ACC112 (cell line): ENCODE measurements around the gene CDH22.
A peak's percentile ranks its signal among the peaks of the same experiment; 100 is the strongest.

Experiments used
- H2AFZ ChIP-seq: fragments of 200-600 bp; sonication (generic); one replicate; pipeline ENCODE4 v1.6.0; 2017; ENCODE audit warnings: antibody characterized with exemption, low read length; ENCODE audit not compliant: unreplicated experiment
- H3K27ac ChIP-seq: fragments of 200-600 bp; sonication (generic); 2 replicates; pipeline ENCODE4 v1.5.1; 2014; ENCODE audit warnings: low read depth, mild to moderate bottlenecking, antibody characterized with exemption, low read length, moderate library complexity
- H3K27me3 ChIP-seq: fragments of 200-600 bp; sonication (generic); 2 replicates; pipeline ENCODE4 v1.6.1; 2014; ENCODE audit warnings: mild to moderate bottlenecking, antibody characterized with exemption, low read length, moderate library complexity, mixed read lengths; ENCODE audit not compliant: insufficient read depth
- H3K36me3 ChIP-seq: fragments of 200-600 bp; sonication (generic); 2 replicates; pipeline ENCODE4 v1.6.1; 2016; ENCODE audit warnings: mild to moderate bottlenecking, antibody characterized with exemption, low read length, moderate library complexity, mixed read lengths; ENCODE audit not compliant: insufficient read depth
- H3K4me1 ChIP-seq: fragments of 200-600 bp; sonication (generic); one replicate; pipeline ENCODE4 v1.6.1; 2016; ENCODE audit warnings: low read length, mixed read lengths; ENCODE audit not compliant: insufficient read depth, unreplicated experiment, control insufficient read depth
- H3K4me3 ChIP-seq: fragments of 200-600 bp; sonication (generic); 2 replicates; pipeline ENCODE4 v1.5.1; 2014; ENCODE audit warnings: mild to moderate bottlenecking, low read depth, low read length
- H3K79me2 ChIP-seq: fragments of 200-600 bp; sonication (generic); one replicate; pipeline ENCODE4 v1.6.0; 2016; ENCODE audit warnings: low read length; ENCODE audit not compliant: control insufficient read depth, unreplicated experiment, insufficient read depth

CDH22 gene

GRCh38 chr20:46351357-46352058, 43.2 kb upstream of the CDH22 start:
- Histone ChIP-seq H3K36me3 (no peaks in the 10 kb centered on the region), H2AFZ (no peak overlapping the region), H3K27ac (peak overlapping the region; percentile 93), H3K27me3 (no peaks in the 10 kb centered on the region), H3K4me3 (no peak overlapping the region), H3K4me1 (peaks cover 18% of the 10 kb centered on the region), H3K79me2 (no peaks in the 10 kb centered on the region)

GRCh38 chr20:46350986-46351267, 42.6 kb upstream of the CDH22 start:
- Histone ChIP-seq H3K79me2 (no peaks in the 10 kb centered on the region), H3K27me3 (no peaks in the 10 kb centered on the region), H3K36me3 (no peaks in the 10 kb centered on the region), H3K4me1 (peaks cover 18% of the 10 kb centered on the region), H3K27ac (peak overlapping the region; percentile 93), H3K4me3 (no peak overlapping the region), H2AFZ (no peak overlapping the region)

- Histone ChIP-seq H3K27ac (peak overlapping the region; percentile 93), H3K36me3 (no peaks in the 10 kb centered on the region), H3K27me3 (no peaks in the 10 kb centered on the region), H3K4me3 (no peak overlapping the region), H2AFZ (no peak overlapping the region), H3K79me2 (no peaks in the 10 kb centered on the region), H3K4me1 (peaks cover 18% of the 10 kb centered on the region)
These were observed 42.1 kb upstream of the CDH22 start for GRCh38 chr20:46350201-46350985.

- peaks cover 4% of the 10 kb centered on the region; the same call in 1 of the 2 replicates for H3K27me3 ChIP-seq
- peaks cover 18% of the 10 kb centered on the region for H3K4me1 ChIP-seq
- peak overlapping the region; percentile 93 for H3K27ac ChIP-seq
- no peaks in the 10 kb centered on the region for H3K36me3 ChIP-seq
- H3K79me2 ChIP-seq, result no peaks in the 10 kb centered on the region
- no peak overlapping the region for H3K4me3 ChIP-seq
- no peak overlapping the region for H2AFZ ChIP-seq
These were observed 41.4 kb upstream of the CDH22 start for GRCh38 chr20:46349742-46350056.

- H3K36me3 ChIP-seq, result no peaks in the 10 kb centered on the region
These were observed 40.9 kb upstream of the CDH22 start for GRCh38 chr20:46349035-46349741.

GRCh38 chr20:46347841-46348803, 39.8 kb upstream of the CDH22 start:
- Histone ChIP-seq H3K27ac (no peak overlapping the region), H2AFZ (no peak overlapping the region), H3K27me3 (peaks cover 18% of the 10 kb centered on the region), H3K79me2 (no peaks in the 10 kb centered on the region), H3K36me3 (no peaks in the 10 kb centered on the region), H3K4me3 (no peak overlapping the region), H3K4me1 (peaks cover 18% of the 10 kb centered on the region)

More at GRCh38 chr20:46349035-46349741, 40.9 kb upstream of the CDH22 start:
- H3K27me3 ChIP-seq, result peaks cover 8% of the 10 kb centered on the region
- peaks cover 18% of the 10 kb centered on the region for H3K4me1 ChIP-seq
- H2AFZ ChIP-seq, result no peak overlapping the region
- no peak overlapping the region for H3K4me3 ChIP-seq
- no peaks in the 10 kb centered on the region for H3K79me2 ChIP-seq
- H3K27ac ChIP-seq, result peak overlapping the region; percentile 93; the same call in 1 of the 2 replicates

- Histone ChIP-seq H3K27ac (no peak overlapping the region), H3K36me3 (no peaks in the 10 kb centered on the region), H3K4me3 (no peak overlapping the region), H3K4me1 (peaks cover 18% of the 10 kb centered on the region), H3K79me2 (no peaks in the 10 kb centered on the region), H2AFZ (no peak overlapping the region), H3K27me3 (peaks cover 32% of the 10 kb centered on the region)
These were observed 38.5 kb upstream of the CDH22 start for GRCh38 chr20:46346770-46347169.

GRCh38 chr20:46344488-46345162, 36.3 kb upstream of the CDH22 start:
- H3K27ac ChIP-seq, result no peak overlapping the region
- no peak overlapping the region for H3K4me3 ChIP-seq
- no peaks in the 10 kb centered on the region for H3K4me1 ChIP-seq
- no peak overlapping the region for H2AFZ ChIP-seq
- H3K36me3 ChIP-seq, result no peaks in the 10 kb centered on the region
- no peaks in the 10 kb centered on the region for H3K79me2 ChIP-seq
- H3K27me3 ChIP-seq, result peaks cover 48% of the 10 kb centered on the region

GRCh38 chr20:46343975-46344357, 35.7 kb upstream of the CDH22 start:
- H3K36me3 ChIP-seq, result no peaks in the 10 kb centered on the region
- no peak overlapping the region for H3K4me3 ChIP-seq
- no peaks in the 10 kb centered on the region for H3K79me2 ChIP-seq
- no peak overlapping the region for H2AFZ ChIP-seq
- no peaks in the 10 kb centered on the region for H3K4me1 ChIP-seq
- H3K27ac ChIP-seq, result no peak overlapping the region
- peaks cover 54% of the 10 kb centered on the region for H3K27me3 ChIP-seq
